Astrocyte (in vitro differentiated cells and primary cell): Measurements from ENCODE around the gene MAPK12. TPM values are rescaled to one million over a fixed set of nuclear protein-coding genes. Genes with fewer than 3 reads are reported as not detected.

ENCODE experiments used
- DNase-seq: peaks from one replicate; pipeline ENCODE4 v3.0.0-alpha.2; 2010; ENCODE audit warnings: low read depth
- FAIRE-seq: peaks from 2 replicates; lab custom pipeline; 2011; peaks lifted over from hg19 to GRCh38; lab: Jason Lieb, UNC
- H2AFZ ChIP-seq: 2 replicates; pipeline ENCODE4 v1.6.0; 2012; ENCODE audit warnings: low read depth, low read length, inconsistent platforms
- H3K27ac ChIP-seq: 2 replicates; pipeline ENCODE4 v1.5.1; 2011; ENCODE audit warnings: low read depth, low read length, inconsistent platforms
- H3K27me3 ChIP-seq: 2 replicates; pipeline ENCODE4 v1.6.0; 2011; ENCODE audit warnings: low read length, inconsistent platforms; ENCODE audit not compliant: insufficient read depth
- H3K36me3 ChIP-seq: 2 replicates; pipeline ENCODE4 v1.5.1; 2011; ENCODE audit warnings: low read length, inconsistent platforms; ENCODE audit not compliant: insufficient read depth
- H3K4me1 ChIP-seq: 2 replicates; pipeline ENCODE4 v1.5.1; 2011; ENCODE audit warnings: low read length, inconsistent platforms; ENCODE audit not compliant: insufficient read depth
- H3K4me2 ChIP-seq: 2 replicates; pipeline ENCODE4 v1.6.0; 2012; ENCODE audit warnings: low read length, inconsistent platforms
- H3K4me3 ChIP-seq: 2 replicates; pipeline ENCODE4 v1.5.1; 2011; ENCODE audit warnings: low read depth, mild to moderate bottlenecking, low read length, inconsistent platforms; ENCODE audit not compliant: insufficient read depth
- H3K79me2 ChIP-seq: 2 replicates; pipeline ENCODE4 v1.6.0; 2012; ENCODE audit warnings: mild to moderate bottlenecking, low read length, inconsistent platforms; ENCODE audit not compliant: insufficient read depth
- H3K9ac ChIP-seq: 2 replicates; pipeline ENCODE4 v1.6.0; 2012; ENCODE audit warnings: mild to moderate bottlenecking, low read length, inconsistent platforms
- H3K9me3 ChIP-seq: 2 replicates; pipeline ENCODE4 v1.5.1; 2012; ENCODE audit warnings: low read depth, mild to moderate bottlenecking, low read length, inconsistent platforms; ENCODE audit not compliant: insufficient read depth
- H4K20me1 ChIP-seq: 2 replicates; pipeline ENCODE4 v1.6.0; 2012; ENCODE audit warnings: low read length, inconsistent platforms; ENCODE audit not compliant: insufficient read depth
- H3K27ac Mint-ChIP-seq: one replicate; pipeline ENCODE4 v1.8.0; 2021; ENCODE audit warnings: mild to moderate bottlenecking, mixed read lengths; ENCODE audit not compliant: unreplicated experiment
- H3K27me3 Mint-ChIP-seq: one replicate; pipeline ENCODE4 v1.8.0; 2021; ENCODE audit warnings: low read depth, mixed read lengths; ENCODE audit not compliant: unreplicated experiment
- H3K36me3 Mint-ChIP-seq: one replicate; pipeline ENCODE4 v1.8.0; 2021; ENCODE audit warnings: low read depth, mixed read lengths; ENCODE audit not compliant: unreplicated experiment
- H3K4me1 Mint-ChIP-seq: one replicate; pipeline ENCODE4 v1.8.0; 2021; ENCODE audit warnings: low read depth, mixed read lengths; ENCODE audit not compliant: unreplicated experiment
- H3K4me3 Mint-ChIP-seq: one replicate; pipeline ENCODE4 v1.8.0; 2021; ENCODE audit warnings: mild to moderate bottlenecking, moderate library complexity, mixed read lengths; ENCODE audit not compliant: unreplicated experiment
- H3K9me3 Mint-ChIP-seq: one replicate; pipeline ENCODE4 v1.8.0; 2021; ENCODE audit warnings: mild to moderate bottlenecking, mixed read lengths; ENCODE audit not compliant: unreplicated experiment
- EZH2 ChIP-seq: IDR thresholded peaks from 2 replicates; pipeline ENCODE4 v1.6.1; 2012; ENCODE audit warnings: mild to moderate bottlenecking, low read length, inconsistent platforms; ENCODE audit not compliant: insufficient read depth
- total RNA-seq: library from RNA; stranded (reverse); gene quantifications from 2 replicates; pipeline ENCODE4 v1.2.1, GENCODE V29; 2021
- TF ChIP-seq, protein P1 (sequence below): IDR thresholded peaks from 2 replicates; pipeline ENCODE4 v1.5.1; 2011; ENCODE audit warnings: low read depth, mild to moderate bottlenecking, inconsistent platforms, low read length, moderate library complexity; ENCODE audit not compliant: insufficient read depth

Gene MAPK12
- total RNA-seq, 1 donor from 2014 or later = 36.4 TPM

DNA sequence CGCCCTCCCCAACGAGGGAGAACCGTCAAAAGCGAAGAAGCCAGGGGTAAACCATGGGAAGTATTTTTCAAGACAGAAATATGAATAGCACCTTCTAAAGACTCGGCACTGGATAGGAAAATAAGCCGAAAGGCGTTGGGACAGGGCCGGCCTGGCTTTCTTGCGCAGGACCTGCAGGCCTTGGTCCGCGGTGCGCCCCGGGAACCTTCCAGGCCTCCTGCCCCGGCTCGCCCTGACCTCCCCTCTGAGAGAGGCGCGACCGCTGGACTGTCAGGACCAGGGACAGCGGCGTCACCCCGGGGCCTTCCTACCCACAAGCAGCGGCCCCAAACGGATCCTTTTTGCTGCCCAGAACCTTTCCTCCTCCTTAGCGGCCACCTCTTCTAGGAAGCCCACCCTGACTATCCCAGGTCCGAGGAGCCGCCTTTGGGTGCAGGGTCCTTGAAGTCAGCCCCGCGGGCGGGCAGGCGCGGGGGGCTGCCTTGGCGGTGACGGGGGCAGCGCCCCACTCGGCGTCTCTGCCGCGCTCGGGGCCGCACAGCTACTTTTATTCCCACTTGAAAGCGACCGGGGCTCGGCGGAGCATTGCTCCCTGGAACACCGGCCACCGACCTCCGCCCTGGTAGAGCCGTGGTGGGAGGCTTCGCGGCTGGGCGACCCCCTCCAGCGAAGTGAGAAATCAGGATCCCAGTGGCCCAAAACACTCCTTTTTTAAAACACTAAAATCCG lies 9.3 kb upstream of the MAPK12 start:
- Histone ChIP-seq H3K4me3 (peak overlapping the region; percentile 61), H3K4me1 (peaks cover 19% of the 10 kb centered on the region), H4K20me1 (peaks cover 40% of the 10 kb centered on the region), H3K27ac (peak overlapping the region; percentile 4), H3K9me3 (no peaks in the 10 kb centered on the region), H3K79me2 (no peaks in the 10 kb centered on the region), H3K27me3 (no peaks in the 10 kb centered on the region), H2AFZ (no peak overlapping the region), H3K36me3 (peaks cover 3% of the 10 kb centered on the region), H3K9ac (peak overlapping the region; percentile 39), H3K4me2 (peak overlapping the region; percentile 89)
- peak overlapping the region; percentile 78 for H3K4me3 Mint-ChIP-seq
- FAIRE-seq (no peak), DNase-seq (peak; percentile 55)
- H3K27me3 Mint-ChIP-seq = no peaks in the 10 kb centered on the region
- TF ChIP-seq EZH2 = no peak
- TF ChIP-seq, protein P1, sequence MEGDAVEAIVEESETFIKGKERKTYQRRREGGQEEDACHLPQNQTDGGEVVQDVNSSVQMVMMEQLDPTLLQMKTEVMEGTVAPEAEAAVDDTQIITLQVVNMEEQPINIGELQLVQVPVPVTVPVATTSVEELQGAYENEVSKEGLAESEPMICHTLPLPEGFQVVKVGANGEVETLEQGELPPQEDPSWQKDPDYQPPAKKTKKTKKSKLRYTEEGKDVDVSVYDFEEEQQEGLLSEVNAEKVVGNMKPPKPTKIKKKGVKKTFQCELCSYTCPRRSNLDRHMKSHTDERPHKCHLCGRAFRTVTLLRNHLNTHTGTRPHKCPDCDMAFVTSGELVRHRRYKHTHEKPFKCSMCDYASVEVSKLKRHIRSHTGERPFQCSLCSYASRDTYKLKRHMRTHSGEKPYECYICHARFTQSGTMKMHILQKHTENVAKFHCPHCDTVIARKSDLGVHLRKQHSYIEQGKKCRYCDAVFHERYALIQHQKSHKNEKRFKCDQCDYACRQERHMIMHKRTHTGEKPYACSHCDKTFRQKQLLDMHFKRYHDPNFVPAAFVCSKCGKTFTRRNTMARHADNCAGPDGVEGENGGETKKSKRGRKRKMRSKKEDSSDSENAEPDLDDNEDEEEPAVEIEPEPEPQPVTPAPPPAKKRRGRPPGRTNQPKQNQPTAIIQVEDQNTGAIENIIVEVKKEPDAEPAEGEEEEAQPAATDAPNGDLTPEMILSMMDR = no peak
- no peaks in the 10 kb centered on the region for H3K9me3 Mint-ChIP-seq
- peaks cover 8% of the 10 kb centered on the region for H3K4me1 Mint-ChIP-seq
- H3K36me3 Mint-ChIP-seq = peaks cover 4% of the 10 kb centered on the region
- H3K27ac Mint-ChIP-seq = peak overlapping the region; percentile 62

DNA sequence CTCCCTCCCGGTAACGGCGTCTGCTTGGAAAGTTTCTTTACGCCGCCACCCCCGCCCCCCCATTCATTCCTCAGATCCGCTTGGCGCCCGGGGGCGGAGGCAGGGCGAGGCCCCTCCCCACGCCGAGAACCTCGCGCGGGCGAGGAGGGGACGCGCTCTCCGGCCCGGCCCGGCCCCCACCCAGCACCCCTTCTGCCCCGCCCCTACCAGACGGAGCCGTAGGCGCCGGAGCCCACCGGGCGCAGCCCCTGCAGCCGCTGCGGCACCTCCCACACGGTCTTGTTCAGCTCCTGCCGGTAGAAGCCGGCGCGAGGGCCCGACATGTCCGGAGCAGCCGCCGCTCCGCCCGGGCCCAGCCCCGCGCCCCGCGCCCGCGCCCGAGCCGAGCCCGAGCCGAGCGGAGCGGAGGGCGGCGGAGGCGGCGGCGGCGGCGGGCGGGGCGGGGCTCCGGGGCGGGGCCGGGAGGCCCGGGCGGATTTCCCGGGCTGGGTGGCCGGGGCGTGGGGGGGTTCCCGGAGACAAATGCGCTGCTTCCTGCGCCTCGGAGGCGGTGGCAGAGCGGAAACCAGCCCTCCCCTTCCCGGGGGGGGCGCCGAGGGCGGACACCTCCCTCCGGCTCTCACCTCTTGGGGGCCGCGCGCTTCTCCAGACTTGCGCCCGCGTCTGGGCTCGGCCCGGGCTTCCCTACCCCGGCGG lies 8.6 kb upstream of the MAPK12 start, which contains the start of gene MAPK11:
TSS of gene MAPK11 (minus strand) at position 411 of the 696 bp plus-strand sequence. CDS start at position 323, 88 bp downstream.
- Mint-ChIP-seq H3K4me1 (peaks cover 8% of the 10 kb centered on the region), H3K36me3 (peaks cover 6% of the 10 kb centered on the region), H3K27me3 (peaks cover under 1% of the 10 kb centered on the region), H3K27ac (peak within 1 kb of the TSS; percentile 62), H3K4me3 (peak within 1 kb of the TSS; percentile 78), H3K9me3 (no peaks in the 10 kb centered on the region)
- H3K27me3 ChIP-seq = no peaks in the 10 kb centered on the region
- TF ChIP-seq EZH2 = no peak
- TF ChIP-seq, protein P1 = no peak
- peaks cover 33% of the 10 kb centered on the region for H4K20me1 ChIP-seq
- no peak within 1 kb of the TSS for H2AFZ ChIP-seq
- H3K27ac ChIP-seq = peak within 1 kb of the TSS; percentile 4
- H3K9me3 ChIP-seq = no peaks in the 10 kb centered on the region
- no peaks in the 10 kb centered on the region for H3K79me2 ChIP-seq
- peak within 1 kb of the TSS; percentile 61 for H3K4me3 ChIP-seq
- peak within 1 kb of the TSS; percentile 65 for H3K9ac ChIP-seq
- peak within 1 kb of the TSS; percentile 89 for H3K4me2 ChIP-seq
- H3K4me1 ChIP-seq = peaks cover 19% of the 10 kb centered on the region
- peak; percentile 42 for DNase-seq
- FAIRE-seq = no peak
- peaks cover under 1% of the 10 kb centered on the region for H3K36me3 ChIP-seq
